ENCODE results near the gene INPP5A. TPM values are rescaled to one million over a fixed set of nuclear protein-coding genes. Genes with fewer than 3 reads are reported as not detected.

Gene INPP5A
- total and polyA plus RNA-seq, 4 donors: 12.4 to 39.9 (median 28.2) TPM

DNA sequence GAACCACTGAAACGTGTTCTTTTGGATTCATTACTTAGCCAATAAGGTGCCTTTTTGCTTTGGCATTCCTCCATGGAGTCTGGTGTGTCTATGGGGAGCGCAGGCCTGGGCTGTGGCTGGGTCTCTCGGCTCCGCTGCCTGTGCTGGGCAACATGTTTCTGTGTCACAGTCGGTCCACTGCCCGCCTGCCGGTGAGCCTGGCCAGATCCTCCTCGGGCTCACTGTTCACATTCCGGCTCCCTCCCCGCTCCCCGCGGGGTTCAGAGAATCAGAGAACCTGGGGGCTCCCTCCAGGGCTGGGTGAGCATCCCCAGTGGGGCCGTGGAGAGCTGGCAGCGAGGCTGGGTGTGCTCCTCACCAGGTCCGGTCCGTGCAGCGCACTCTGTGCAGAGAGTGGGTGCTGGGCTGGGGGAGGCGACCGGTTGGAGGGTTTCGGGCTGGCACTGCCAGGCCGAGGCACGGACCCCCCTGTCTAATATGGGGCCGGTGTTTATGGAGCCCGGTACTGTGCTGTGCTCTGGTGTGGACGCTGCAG is 70.4 kb downstream of the INPP5A start:
- 95 to 97% methylated on average over 25 of the region's 25 CpGs for WGBS, 2 donors
- peaks cover 6 to 34% (median 21%) of the 10 kb centered on the region in 5 donors for H3K4me1 ChIP-seq (ENCODE audit: control insufficient read depth in 5 of 5, insufficient read depth in 5 of 5, low read length in 5 of 5)
- H3K36me3 ChIP-seq (ENCODE audit: control insufficient read depth in 4 of 4, insufficient read depth in 4 of 4, low read length in 4 of 4): peaks cover 0 to 8% (median 0%) of the 10 kb centered on the region in 4 donors
- no peak overlapping the region for H3K27ac ChIP-seq (ENCODE audit: low read depth in 1 of 2, low read length in 1 of 2)
- no peak overlapping the region for H3K9ac ChIP-seq (ENCODE audit: insufficient read depth in 1 of 2, low read length in 2 of 2)
- no peak for DNase-seq
- ATAC-seq (ENCODE audit: insufficient read depth, low FRiP score): no peak
- no peak overlapping the region for H3K4me3 ChIP-seq
- TF ChIP-seq CTCF (IDR thresholded peaks at IDR 0.05; ENCODE audit: control extremely low read depth, extremely low read depth): no peak
- peaks cover 0 to 4% (median 0%) of the 10 kb centered on the region in 4 donors for H3K9me3 ChIP-seq (ENCODE audit: control insufficient read depth in 4 of 4, insufficient read depth in 3 of 4, low read length in 3 of 4)
- no peaks in the 10 kb centered on the region for H3K27me3 ChIP-seq (ENCODE audit: control insufficient read depth in 3 of 3, insufficient read depth in 3 of 3, low read length in 2 of 3)

- peak overlapping the region in 1 of 2 donors; percentile 8 for H3K27ac ChIP-seq (ENCODE audit: low read depth in 1 of 2, low read length in 1 of 2)
- H3K9ac ChIP-seq (ENCODE audit: insufficient read depth in 1 of 2, low read length in 2 of 2): no peak overlapping the region
- H3K36me3 ChIP-seq (ENCODE audit: control insufficient read depth in 4 of 4, insufficient read depth in 4 of 4, low read length in 4 of 4): peaks cover 0 to 8% (median 0%) of the 10 kb centered on the region in 4 donors
- no peaks in the 10 kb centered on the region for H3K27me3 ChIP-seq (ENCODE audit: control insufficient read depth in 3 of 3, insufficient read depth in 3 of 3, low read length in 2 of 3)
- no peak for DNase-seq
- H3K9me3 ChIP-seq (ENCODE audit: control insufficient read depth in 4 of 4, insufficient read depth in 3 of 4, low read length in 3 of 4): peaks cover 0 to 4% (median 0%) of the 10 kb centered on the region in 4 donors
- no peak overlapping the region for H3K4me3 ChIP-seq
- peaks cover 6 to 31% (median 21%) of the 10 kb centered on the region in 5 donors for H3K4me1 ChIP-seq (ENCODE audit: control insufficient read depth in 5 of 5, insufficient read depth in 5 of 5, low read length in 5 of 5)
- no peak for TF ChIP-seq CTCF (IDR thresholded peaks at IDR 0.05; ENCODE audit: control extremely low read depth, extremely low read depth)
- 91 to 92% methylated on average over 18 of the region's 18 CpGs for WGBS, 2 donors
- no peak for ATAC-seq (ENCODE audit: insufficient read depth, low FRiP score)
Measured at GRCh38 chr10:132608511-132609195, 71.1 kb downstream of the INPP5A start.

DNA sequence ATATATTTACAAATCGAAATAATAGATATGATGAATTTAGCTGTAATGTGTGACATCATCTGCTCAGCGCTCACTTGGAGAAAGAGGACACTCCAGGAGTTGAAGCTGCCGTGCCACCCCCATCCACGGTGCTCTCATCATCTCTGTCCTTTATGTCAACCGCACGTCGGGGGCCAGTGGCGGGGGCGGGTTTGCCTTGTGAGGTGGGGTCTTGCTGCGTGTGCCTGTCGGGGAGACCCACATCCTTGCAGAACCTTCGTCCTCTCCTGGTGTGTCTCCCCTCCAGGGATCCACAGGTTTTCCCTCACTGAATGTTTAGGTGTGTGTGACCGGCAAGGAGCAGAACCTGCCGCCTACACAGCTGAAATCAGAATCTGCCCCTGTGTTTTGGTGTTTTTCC is 71.6 kb downstream of the INPP5A start:
- H3K9ac ChIP-seq (ENCODE audit: insufficient read depth in 1 of 2, low read length in 2 of 2): no peak overlapping the region
- DNase-seq (no peak), ATAC-seq (ENCODE audit: insufficient read depth, low FRiP score) (no peak)
- H3K9me3 ChIP-seq (ENCODE audit: control insufficient read depth in 4 of 4, insufficient read depth in 3 of 4, low read length in 3 of 4): peaks cover 0 to under 1% (median 0%) of the 10 kb centered on the region in 4 donors
- H3K4me3 ChIP-seq: no peak overlapping the region
- peaks cover 0 to 8% (median 0%) of the 10 kb centered on the region in 4 donors for H3K36me3 ChIP-seq (ENCODE audit: control insufficient read depth in 4 of 4, insufficient read depth in 4 of 4, low read length in 4 of 4)
- TF ChIP-seq CTCF (IDR thresholded peaks at IDR 0.05; ENCODE audit: control extremely low read depth, extremely low read depth): no peak
- no peak overlapping the region for H3K27ac ChIP-seq (ENCODE audit: low read depth in 1 of 2, low read length in 1 of 2)
- H3K4me1 ChIP-seq (ENCODE audit: control insufficient read depth in 5 of 5, insufficient read depth in 5 of 5, low read length in 5 of 5): peaks cover 6 to 31% (median 21%) of the 10 kb centered on the region in 5 donors
- H3K27me3 ChIP-seq (ENCODE audit: control insufficient read depth in 3 of 3, insufficient read depth in 3 of 3, low read length in 2 of 3): no peaks in the 10 kb centered on the region
- WGBS, 2 donors: 95 to 97% methylated on average over 14 of the region's 14 CpGs
